Spleen (tissue), 11 donors: ENCODE data around the gene ACTR3C. TPM values are rescaled to one million over a fixed set of nuclear protein-coding genes. Genes with fewer than 3 reads are reported as not detected.
"Not testable (repeated sequence)": the region's sequence is repeated elsewhere in the genome, so short reads cannot be mapped to it uniquely, and the experiment has no call there.

ENCODE experiments used
- DNase-seq: peaks from one replicate; pipeline ENCODE4 v3.0.0-alpha.2; 2020
- H3K27ac ChIP-seq, 8 donors: fragments of 200-600 bp; sonication (generic) in 7 of 8; 1 replicate in 4 of 8; 2 replicates in 4 of 8; pipeline versions ENCODE4 v1.5.0 to v1.8.0; 2016 to 2021; ENCODE audit warnings: inconsistent platforms in 4 of 8, mild to moderate bottlenecking in 4 of 8, moderate library complexity in 1 of 8
- H3K27me3 ChIP-seq, 7 donors: fragments of 200-600 bp; sonication (generic) in 6 of 7; replicated peaks in 1 of 7; 1 replicate in 4 of 7; 2 replicates in 3 of 7; pipeline versions ENCODE4 v1.5.0 to v1.8.0; 2016 to 2021; ENCODE audit warnings: inconsistent platforms in 3 of 7, mild to moderate bottlenecking in 1 of 7
- H3K36me3 ChIP-seq, 6 donors: fragments of 200-600 bp; sonication (generic) in 5 of 6; 1 replicate in 4 of 6; 2 replicates in 2 of 6; pipeline versions ENCODE4 v1.5.0 to v1.8.0; 2016 to 2021; ENCODE audit warnings: inconsistent platforms in 2 of 6
- H3K4me1 ChIP-seq, 6 donors: fragments of 200-600 bp; sonication (generic) in 5 of 6; 1 replicate in 3 of 6; 2 replicates in 3 of 6; pipeline versions ENCODE4 v1.5.0 to v1.8.0; 2016 to 2021; ENCODE audit warnings: inconsistent platforms in 3 of 6
- H3K4me3 ChIP-seq, 8 donors: fragments of 200-600 bp; sonication (generic) in 7 of 8; 1 replicate in 4 of 8; 2 replicates in 4 of 8; pipeline versions ENCODE4 v1.5.0 to v1.8.0; 2016 to 2021; ENCODE audit warnings: inconsistent platforms in 4 of 8, mild to moderate bottlenecking in 4 of 8, moderate library complexity in 2 of 8
- H3K9me3 ChIP-seq, 8 donors: fragments of 200-600 bp; sonication (generic) in 7 of 8; 1 replicate in 4 of 8; 2 replicates in 4 of 8; pipeline versions ENCODE4 v1.5.0 to v1.8.0; 2016 to 2021; ENCODE audit warnings: inconsistent platforms in 4 of 8
- WGBS, 5 donors: extraction: QIAGEN DNeasy Blood & Tissue Kit in 3 of 5; methylation state at CpG; one replicate each; pipeline versions ENCODE4 v1.1.5 to v1.1.7; 2013 to 2018; 5-methylcytosine and 5-hydroxymethylcytosine counted together
- intact Hi-C: fragments of 100-400 bp; cut with DNase I; formaldehyde crosslinking; loops from one replicate; pipeline ENCODE4 v1.15.0; 2023; ENCODE audit warnings: low total_unique reads
- polyA plus RNA-seq, 3 donors: library from polyadenylated mRNA; stranded (reverse); fragments of 200-250 nt; gene quantifications; one replicate each; pipeline ENCODE4 v1.2.1, GENCODE V29; 2013
- total RNA-seq, 7 donors: library from RNA; depleted of rRNA in 3 of 7; stranded (reverse); fragments of >200 nt in 3 of 7; fragmentation: NEBNext Ultra II Directional in 4 of 7; extraction: Animal tissue kit (Norgen Biotek cat#: 25700) in 4 of 7; gene quantifications; one replicate each; pipeline versions ENCODE4 v1.1.0 to v1.2.1, GENCODE V29; 2016 to 2021
- donor health status: healthy with polysubstance abuse.
- donor health status: DM: no; HTN: no; CAD: no; lungs with moderate emphysema.
- donor health status: DM: no; HTN: no; CAD: no.
- donor health status: Bipolar disorder and iron deficiency.
- donor health status: healthy.
- donor health status: DM: no; HTN: no; CAD: no.
- donor health status: DM: yes; HTN: yes; CAD: no.

The ACTR3C gene
- total and polyA plus RNA-seq, 10 donors, result 0.78 to 18.6 (median 7.6) TPM

- intact Hi-C loops, H3K4me3 ChIP-seq, H3K9me3 ChIP-seq, H3K36me3 ChIP-seq, H3K27ac ChIP-seq, DNase-seq, H3K27me3 ChIP-seq, H3K4me1 ChIP-seq: not testable (repeated sequence)
- WGBS, 5 donors, result 85 to 92% (median 86%) methylated on average over 9 to 11 of the region's 11 CpGs
Observed at GRCh38 chr7:150305259-150305902, 18.0 kb downstream of the ACTR3C start.

- DNase-seq, result not testable (repeated sequence)
Observed at GRCh38 chr7:150304499-150305258, 18.7 kb downstream of the ACTR3C start.

GRCh38 chr7:150302908-150303310 is 20.4 kb downstream of the ACTR3C start:
- H3K4me1 ChIP-seq, H3K36me3 ChIP-seq, H3K9me3 ChIP-seq, H3K27ac ChIP-seq, intact Hi-C loops, H3K27me3 ChIP-seq, H3K4me3 ChIP-seq, DNase-seq: not testable (repeated sequence)
- 65 to 92% (median 78%) methylated on average over 1 of the region's 1 CpG for whole genome bisulfite sequencing, 5 donors

More at GRCh38 chr7:150304499-150305258, 18.7 kb downstream of the ACTR3C start:
- H3K4me1 ChIP-seq, H3K27me3 ChIP-seq, intact Hi-C loops, H3K9me3 ChIP-seq, H3K4me3 ChIP-seq, H3K36me3 ChIP-seq, H3K27ac ChIP-seq: not testable (repeated sequence)
- WGBS, 5 donors, result 72 to 81% (median 78%) methylated on average over 4 to 8 of the region's 8 CpGs

- intact Hi-C loops, H3K4me1 ChIP-seq, H3K4me3 ChIP-seq: not testable (repeated sequence)
Observed at GRCh38 chr7:150297978-150298377, 25.4 kb downstream of the ACTR3C start.

GRCh38 chr7:150296802-150297201 is 26.5 kb downstream of the ACTR3C start:
- DNase-seq, H3K36me3 ChIP-seq, H3K4me1 ChIP-seq, intact Hi-C loops, H3K27me3 ChIP-seq, H3K27ac ChIP-seq, H3K4me3 ChIP-seq, H3K9me3 ChIP-seq: not testable (repeated sequence)
- WGBS, 5 donors, result 78 to 88% (median 78%) methylated on average over 7 to 9 of the region's 10 CpGs

More at GRCh38 chr7:150297978-150298377, 25.4 kb downstream of the ACTR3C start:
- H3K9me3 ChIP-seq, H3K27ac ChIP-seq, H3K27me3 ChIP-seq, DNase-seq, H3K36me3 ChIP-seq: not testable (repeated sequence)

- H3K36me3 ChIP-seq, H3K4me3 ChIP-seq, H3K27me3 ChIP-seq, intact Hi-C loops, H3K27ac ChIP-seq, H3K4me1 ChIP-seq, DNase-seq, H3K9me3 ChIP-seq: not testable (repeated sequence)
- WGBS, 5 donors, result 71 to 94% (median 83%) methylated on average over 1 to 3 of the region's 8 CpGs
Observed at GRCh38 chr7:150295614-150296013, 27.7 kb downstream of the ACTR3C start.

GRCh38 chr7:150295027-150295426 is 28.3 kb downstream of the ACTR3C start:
- H3K4me1 ChIP-seq, DNase-seq: not testable (repeated sequence)
- WGBS, 5 donors, result 88 to 96% (median 96%) methylated on average over 7 to 8 of the region's 8 CpGs

GRCh38 chr7:150290317-150290716 is 33.0 kb downstream of the ACTR3C start:
- H3K36me3 ChIP-seq, H3K4me1 ChIP-seq, H3K9me3 ChIP-seq, H3K4me3 ChIP-seq, H3K27ac ChIP-seq, DNase-seq, intact Hi-C loops, H3K27me3 ChIP-seq: not testable (repeated sequence)
- 64 to 90% (median 79%) methylated on average over 4 to 6 of the region's 6 CpGs for WGBS, 5 donors

More at GRCh38 chr7:150295027-150295426, 28.3 kb downstream of the ACTR3C start:
- H3K4me3 ChIP-seq, H3K36me3 ChIP-seq, H3K27ac ChIP-seq, intact Hi-C loops, H3K9me3 ChIP-seq, H3K27me3 ChIP-seq: not testable (repeated sequence)

GRCh38 chr7:150288816-150289215 is 34.5 kb downstream of the ACTR3C start:
- H3K27me3 ChIP-seq, DNase-seq, H3K4me1 ChIP-seq, H3K9me3 ChIP-seq, H3K4me3 ChIP-seq, intact Hi-C loops, H3K27ac ChIP-seq, H3K36me3 ChIP-seq: not testable (repeated sequence)
- 84 to 97% (median 91%) methylated on average over 3 to 5 of the region's 6 CpGs for WGBS, 5 donors

GRCh38 chr7:150287815-150288214 is 35.5 kb downstream of the ACTR3C start:
- H3K4me1 ChIP-seq, DNase-seq, H3K36me3 ChIP-seq, H3K4me3 ChIP-seq, H3K27me3 ChIP-seq, intact Hi-C loops, H3K27ac ChIP-seq, H3K9me3 ChIP-seq: not testable (repeated sequence)
- 57 to 70% (median 69%) methylated on average over 5 to 7 of the region's 7 CpGs for WGBS, 5 donors
